CD4-positive, alpha-beta T cell (primary cell): ENCODE data around the gene SORT1. TPM values are rescaled to one million over a fixed set of nuclear protein-coding genes. Genes with fewer than 3 reads are reported as not detected.

Source experiments
- ATAC-seq: fragments of 200-7000 bp; cut with Tn5 transposase; one replicate; pipeline ENCODE4 v1.10.0; 2022; ENCODE audit warnings: mild to moderate bottlenecking; ENCODE audit not compliant: poor library complexity
- CTCF ChIA-PET: fragments of 350-600 bp; sonication (Branson Sonifier 250); formaldehyde crosslinking; loops from one replicate; lab custom pipeline; 2021; ENCODE audit warnings: antibody characterized with exemption, inconsistent platforms; lab: Charles Lee
- POLR2A ChIA-PET: fragments of 350-600 bp; sonication (Branson Sonifier 250); formaldehyde crosslinking; loops from one replicate; lab custom pipeline; 2021; ENCODE audit warnings: antibody characterized with exemption, inconsistent platforms; lab: Charles Lee
- DNase-seq, 14 experiments: peaks; one replicate each; pipeline ENCODE4 v3.0.0-alpha.2; 2013 to 2020; ENCODE audit warnings: mixed read lengths in 2 of 14
- H3K27ac ChIP-seq, 2 donors: one replicate each; pipeline versions ENCODE4 v1.5.1 to v1.7.0; 2013; ENCODE audit warnings: low read length in 2 of 2, low read depth in 1 of 2, mild to moderate bottlenecking in 1 of 2
- H3K27me3 ChIP-seq, 2 experiments: 1 replicate in 1 of 2; 2 replicates in 1 of 2; pipeline versions ENCODE4 v1.6.1 to v1.7.0; 2013; ENCODE audit warnings: low read length in 2 of 2, control low read depth in 1 of 2, mild to moderate bottlenecking in 1 of 2, moderate library complexity in 1 of 2; ENCODE audit not compliant: insufficient read depth in 2 of 2, control insufficient read depth in 1 of 2
- H3K36me3 ChIP-seq: one replicate; pipeline ENCODE4 v1.6.1; 2013; ENCODE audit warnings: low read length, control low read depth; ENCODE audit not compliant: insufficient read depth
- H3K4me1 ChIP-seq: one replicate; pipeline ENCODE4 v1.6.1; 2013; ENCODE audit warnings: low read length, control low read depth; ENCODE audit not compliant: insufficient read depth
- H3K4me3 ChIP-seq: one replicate; pipeline ENCODE4 v1.5.1; 2013; ENCODE audit warnings: mild to moderate bottlenecking, low read length, moderate library complexity
- H3K9me3 ChIP-seq, 2 experiments: 1 replicate in 1 of 2; 2 replicates in 1 of 2; pipeline versions ENCODE4 v1.6.1 to v1.7.0; 2013; ENCODE audit warnings: low read length in 2 of 2, mild to moderate bottlenecking in 2 of 2, control low read depth in 1 of 2, moderate library complexity in 1 of 2; ENCODE audit not compliant: control insufficient read depth in 1 of 2, insufficient read depth in 1 of 2
- H3K27ac Mint-ChIP-seq: one replicate; pipeline ENCODE4 v1.8.0; 2020; ENCODE audit warnings: mixed read lengths
- H3K27me3 Mint-ChIP-seq: one replicate; pipeline ENCODE4 v1.8.0; 2021; ENCODE audit warnings: mixed read lengths
- H3K36me3 Mint-ChIP-seq: one replicate; pipeline ENCODE4 v1.8.0; 2021; ENCODE audit warnings: low read depth, mixed read lengths
- H3K4me1 Mint-ChIP-seq: one replicate; pipeline ENCODE4 v1.8.0; 2021; ENCODE audit warnings: low read depth, mixed read lengths
- H3K4me3 Mint-ChIP-seq: one replicate; pipeline ENCODE4 v1.8.0; 2020; ENCODE audit warnings: mild to moderate bottlenecking, mixed read lengths
- H3K9me3 Mint-ChIP-seq: one replicate; pipeline ENCODE4 v1.8.0; 2020; ENCODE audit warnings: mixed read lengths
- CTCF ChIP-seq: fragments of 200-600 bp; IDR thresholded peaks from one replicate; pipeline ENCODE4 v1.8.0; 2022; ENCODE audit warnings: antibody characterized with exemption, mild to moderate bottlenecking
- intact Hi-C, 2 experiments: fragments of 100-400 bp; cut with DNase I in 1 of 2; cut with micrococcal nuclease in 1 of 2; formaldehyde crosslinking; loops; one replicate each; pipeline versions ENCODE4 v1.15.1 to v1.9.0; 2023 to 2025; cut with DNase I, micrococcal nuclease
- total RNA-seq, 174 experiments: library from RNA in 2 of 174; stranded (reverse) in 2 of 174; gene quantifications; one replicate each; pipeline ENCODE4 v1.2.3 and lab custom pipeline; 2021 to 2026

The SORT1 gene
- total RNA-seq, 2 experiments from 2014 or later, result 0.22 to 0.73 TPM

- no peak overlapping the region for H3K4me3 ChIP-seq
- no peaks in the 10 kb centered on the region for H3K27me3 ChIP-seq
- Mint-ChIP-seq H3K27me3 (no peaks in the 10 kb centered on the region), H3K4me1 (no peaks in the 10 kb centered on the region), H3K9me3 (no peaks in the 10 kb centered on the region), H3K4me3 (no peak overlapping the region), H3K36me3 (no peaks in the 10 kb centered on the region), H3K27ac (no peak overlapping the region)
- intact Hi-C loops, result no loop called here
- H3K27ac ChIP-seq, result no peak overlapping the region
- H3K36me3 ChIP-seq, result no peaks in the 10 kb centered on the region
- no peaks in the 10 kb centered on the region for H3K9me3 ChIP-seq
- DNase-seq (no peak), ATAC-seq (no peak)
- POLR2A ChIA-PET, result no interaction called here
- CTCF ChIA-PET, result interaction anchor here (1.0 kb wide), 1 partner anchor 9 kb away, joined by 3 read pairs; no protein-coding TSS in a partner anchor
- peaks cover 1% of the 10 kb centered on the region for H3K4me1 ChIP-seq
- no peak for TF ChIP-seq CTCF
Measured at GRCh38 chr1:109268431-109269211, 129.1 kb downstream of the SORT1 start.

GRCh38 chr1:109267743-109268300, 129.9 kb downstream of the SORT1 start:
- H3K27ac ChIP-seq, result no peak overlapping the region
- intact Hi-C loops, result no loop called here
- H3K9me3 Mint-ChIP-seq, result no peaks in the 10 kb centered on the region
- no peaks in the 10 kb centered on the region for H3K27me3 Mint-ChIP-seq
- H3K4me3 ChIP-seq, result no peak overlapping the region
- ChIA-PET POLR2A (no interaction called here), CTCF (no interaction called here)
- no peak for TF ChIP-seq CTCF
- no peaks in the 10 kb centered on the region for H3K36me3 ChIP-seq
- peaks cover 6% of the 10 kb centered on the region for H3K4me1 ChIP-seq
- no peaks in the 10 kb centered on the region for H3K4me1 Mint-ChIP-seq
- no peak overlapping the region for H3K4me3 Mint-ChIP-seq
- H3K9me3 ChIP-seq, result no peaks in the 10 kb centered on the region
- H3K36me3 Mint-ChIP-seq, result no peaks in the 10 kb centered on the region
- DNase-seq (no peak), ATAC-seq (no peak)
- H3K27ac Mint-ChIP-seq, result no peak overlapping the region
- H3K27me3 ChIP-seq, result no peaks in the 10 kb centered on the region

- POLR2A ChIA-PET, result no interaction called here
- TF ChIP-seq CTCF, result no peak
Measured at GRCh38 chr1:109266965-109267364, 130.8 kb downstream of the SORT1 start.

More at GRCh38 chr1:109266965-109267364, 130.8 kb downstream of the SORT1 start:
- no peaks in the 10 kb centered on the region for H3K36me3 ChIP-seq
- H3K27me3 ChIP-seq, result no peaks in the 10 kb centered on the region
- intact Hi-C loops, result no loop called here
- Mint-ChIP-seq H3K4me1 (no peaks in the 10 kb centered on the region), H3K4me3 (no peak overlapping the region), H3K27ac (no peak overlapping the region), H3K9me3 (no peaks in the 10 kb centered on the region), H3K27me3 (no peaks in the 10 kb centered on the region), H3K36me3 (no peaks in the 10 kb centered on the region)
- H3K4me1 ChIP-seq, result peaks cover 6% of the 10 kb centered on the region
- no peak overlapping the region for H3K27ac ChIP-seq
- CTCF ChIA-PET, result interaction anchor here (0.7 to 0.9 kb wide), 3 partner anchors 10 to 373 kb away, joined by 3 to 4 read pairs (median 3); no protein-coding TSS in a partner anchor
- no peak for ATAC-seq
- H3K9me3 ChIP-seq, result no peaks in the 10 kb centered on the region
- no peak overlapping the region for H3K4me3 ChIP-seq
- DNase-seq, result no peak
